T1000 (cell line): Measurements from ENCODE around the gene DLX4.
A peak's percentile ranks its signal among the peaks of the same experiment; 100 is the strongest.

Experiments
- DNase-seq: peaks from one replicate; lab custom pipeline; 2025; ENCODE audit warnings: mixed read lengths; lab: John Stamatoyannopoulos, UW

DLX4 gene

GRCh38 chr17:49968405-49969133 is 421 bp upstream of the DLX4 start:
- peak; percentile 61 for DNase-seq

- no peak for DNase-seq
Observed at GRCh38 chr17:49969795-49970389, 902 bp downstream of the DLX4 start.

GRCh38 chr17:49970498-49970897 is 1.5 kb downstream of the DLX4 start:
- DNase-seq, result no peak

- DNase-seq, result no peak
Observed at GRCh38 chr17:49971199-49971847, 2.3 kb downstream of the DLX4 start.

GRCh38 chr17:49971848-49972485 is 3.0 kb downstream of the DLX4 start:
- DNase-seq, result no peak

- no peak for DNase-seq
Observed at GRCh38 chr17:49972486-49973270, 3.7 kb downstream of the DLX4 start.

GRCh38 chr17:49973271-49973615 is 4.3 kb downstream of the DLX4 start:
- DNase-seq, result no peak

GRCh38 chr17:49975531-49975930 is 6.5 kb downstream of the DLX4 start:
- DNase-seq, result no peak

GRCh38 chr17:49976163-49976827 is 7.3 kb downstream of the DLX4 start:
- no peak for DNase-seq

GRCh38 chr17:49976828-49977202 is 7.8 kb downstream of the DLX4 start:
- DNase-seq, result no peak

- no peak for DNase-seq
Observed at GRCh38 chr17:49977463-49978389, 8.7 kb downstream of the DLX4 start.

- DNase-seq, result no peak
Observed at GRCh38 chr17:49978501-49978900, 9.5 kb downstream of the DLX4 start.

GRCh38 chr17:49979748-49980479 is 10.9 kb downstream of the DLX4 start:
- no peak for DNase-seq

- no peak for DNase-seq
Observed at GRCh38 chr17:49980703-49981197, 11.8 kb downstream of the DLX4 start.

- no peak for DNase-seq
Observed at GRCh38 chr17:49984283-49984682, 15.3 kb downstream of the DLX4 start.

- no peak for DNase-seq
Observed at GRCh38 chr17:49984776-49985175, 15.8 kb downstream of the DLX4 start.

GRCh38 chr17:49985310-49985990 is 16.5 kb downstream of the DLX4 start:
- DNase-seq, result no peak

- no peak for DNase-seq
Observed at GRCh38 chr17:49986396-49987289, 17.7 kb downstream of the DLX4 start.
